AG09309 (cell line): Measurements from ENCODE around the gene GGA1.

Experiments
- DNase-seq: peaks from one replicate; pipeline ENCODE4 v3.0.0-alpha.2; 2010; ENCODE audit warnings: low read depth
- H3K4me3 ChIP-seq: 2 replicates; pipeline ENCODE4 v1.5.1; 2011; ENCODE audit warnings: mild to moderate bottlenecking, low read depth, low read length, moderate library complexity; ENCODE audit not compliant: control insufficient read depth
- TF ChIP-seq, protein P1 (sequence below): IDR thresholded peaks from 2 replicates; pipeline ENCODE4 v1.5.1; 2011; ENCODE audit warnings: mild to moderate bottlenecking, low read depth, low read length, inconsistent platforms; ENCODE audit not compliant: insufficient read depth, control insufficient read depth; ENCODE audit errors: missing control alignments

Gene GGA1

DNA sequence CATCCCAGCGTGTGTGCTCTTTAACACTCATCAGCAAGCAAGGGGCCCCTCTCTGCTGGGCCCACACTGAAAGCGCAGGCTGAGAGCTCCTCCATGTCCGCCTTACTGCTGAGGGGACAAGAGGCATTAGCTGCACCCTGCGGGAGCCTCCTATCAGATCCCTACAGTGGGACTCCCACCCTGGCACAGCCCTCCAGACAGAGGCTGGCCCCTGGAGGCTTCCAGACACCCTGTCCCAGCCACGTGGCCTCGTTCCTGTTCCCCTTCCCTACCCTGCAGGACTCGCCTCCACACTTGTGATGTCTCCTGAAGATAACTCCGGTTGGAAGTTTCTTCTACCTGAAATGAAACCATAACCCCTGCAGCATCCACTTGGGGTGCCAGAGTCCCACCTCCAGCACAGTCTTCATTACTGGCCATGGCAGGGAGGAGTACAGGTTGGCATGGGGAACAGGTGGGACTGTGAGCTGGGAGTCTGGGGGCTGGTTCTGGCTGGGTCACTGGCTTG, 25.8 kb downstream of the GGA1 start:
- H3K4me3 ChIP-seq, result no peak overlapping the region
- no peak for DNase-seq
- TF ChIP-seq, protein P1, sequence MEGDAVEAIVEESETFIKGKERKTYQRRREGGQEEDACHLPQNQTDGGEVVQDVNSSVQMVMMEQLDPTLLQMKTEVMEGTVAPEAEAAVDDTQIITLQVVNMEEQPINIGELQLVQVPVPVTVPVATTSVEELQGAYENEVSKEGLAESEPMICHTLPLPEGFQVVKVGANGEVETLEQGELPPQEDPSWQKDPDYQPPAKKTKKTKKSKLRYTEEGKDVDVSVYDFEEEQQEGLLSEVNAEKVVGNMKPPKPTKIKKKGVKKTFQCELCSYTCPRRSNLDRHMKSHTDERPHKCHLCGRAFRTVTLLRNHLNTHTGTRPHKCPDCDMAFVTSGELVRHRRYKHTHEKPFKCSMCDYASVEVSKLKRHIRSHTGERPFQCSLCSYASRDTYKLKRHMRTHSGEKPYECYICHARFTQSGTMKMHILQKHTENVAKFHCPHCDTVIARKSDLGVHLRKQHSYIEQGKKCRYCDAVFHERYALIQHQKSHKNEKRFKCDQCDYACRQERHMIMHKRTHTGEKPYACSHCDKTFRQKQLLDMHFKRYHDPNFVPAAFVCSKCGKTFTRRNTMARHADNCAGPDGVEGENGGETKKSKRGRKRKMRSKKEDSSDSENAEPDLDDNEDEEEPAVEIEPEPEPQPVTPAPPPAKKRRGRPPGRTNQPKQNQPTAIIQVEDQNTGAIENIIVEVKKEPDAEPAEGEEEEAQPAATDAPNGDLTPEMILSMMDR, result peak; percentile 22

DNA sequence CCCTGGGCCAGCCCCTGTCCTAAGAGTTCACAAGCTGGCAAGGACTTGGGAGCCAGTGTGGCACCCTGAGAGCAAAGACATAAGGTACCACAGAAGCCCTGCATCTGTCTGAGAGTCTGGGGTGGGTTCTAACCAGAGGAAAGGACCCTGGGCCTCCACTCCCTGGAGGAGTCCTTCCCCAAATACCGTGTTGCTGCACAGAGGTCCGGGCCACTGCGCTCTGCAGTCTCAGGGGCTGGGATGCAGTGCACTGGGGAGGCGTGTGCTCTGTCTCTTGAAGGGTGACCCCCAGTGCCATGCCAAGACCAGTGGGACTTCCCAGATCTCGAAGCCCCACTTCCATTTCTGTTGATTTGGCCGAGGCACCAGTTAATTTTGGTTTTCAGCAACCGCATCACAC, 26.5 kb downstream of the GGA1 start:
- no peak overlapping the region for H3K4me3 ChIP-seq
- no peak for DNase-seq
- TF ChIP-seq, protein P1, result no peak

DNA sequence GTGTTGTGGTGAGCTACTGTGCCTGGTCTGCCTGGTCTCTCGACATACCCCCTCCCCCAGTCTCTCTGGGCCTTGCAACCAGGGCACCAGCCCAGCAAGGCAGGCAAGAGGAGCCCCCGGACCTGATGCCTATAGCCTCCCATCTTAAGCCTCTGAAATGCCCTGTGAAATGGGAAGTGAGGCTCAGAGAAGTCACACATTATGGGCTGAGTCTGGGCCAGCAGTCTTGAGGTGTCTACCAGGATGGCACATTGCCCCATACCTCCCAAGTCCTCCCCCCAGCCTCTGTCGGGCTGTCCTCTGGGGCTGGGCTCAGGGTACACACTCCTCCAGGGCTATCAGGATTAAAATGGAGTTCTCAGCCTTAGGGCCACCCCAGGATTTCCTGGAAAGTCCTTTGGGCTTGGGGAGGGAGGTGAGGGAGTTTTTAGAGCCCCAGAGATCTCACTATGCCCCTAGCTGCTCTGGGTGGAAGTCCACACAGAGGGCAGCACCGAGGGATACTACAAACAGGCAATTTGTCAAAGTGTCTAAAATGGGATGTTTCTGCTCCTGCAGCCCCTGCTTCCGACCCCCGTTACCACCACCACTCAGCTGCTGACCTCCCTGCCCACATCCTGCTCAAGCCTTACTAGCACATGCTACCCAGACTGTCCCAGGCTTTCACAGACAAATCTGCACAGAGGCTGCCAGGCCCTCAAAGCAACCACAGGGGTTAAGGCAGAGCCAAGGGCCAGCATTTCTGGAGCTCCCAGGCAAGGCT, 27.7 kb downstream of the GGA1 start:
- H3K4me3 ChIP-seq, result no peak overlapping the region
- TF ChIP-seq, protein P1, result peak; percentile 31
- DNase-seq, result no peak

DNA sequence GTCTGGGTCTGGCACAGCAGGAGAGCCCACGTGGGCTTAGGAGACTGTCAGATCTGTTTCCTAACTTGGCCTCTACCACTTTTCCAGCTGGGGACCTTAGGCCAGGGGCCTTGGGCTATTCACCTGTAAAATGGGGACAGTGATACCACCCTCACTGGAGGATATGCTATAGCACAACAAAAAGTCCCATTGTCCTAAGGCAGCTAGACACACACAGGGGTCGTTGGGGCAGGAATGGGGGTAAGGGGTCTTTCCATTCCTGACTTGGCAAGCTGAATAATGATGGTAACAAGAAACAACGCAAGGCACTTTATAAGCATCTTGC, 28.3 kb downstream of the GGA1 start:
- TF ChIP-seq, protein P1, result no peak
- no peak for DNase-seq
- no peak overlapping the region for H3K4me3 ChIP-seq

DNA sequence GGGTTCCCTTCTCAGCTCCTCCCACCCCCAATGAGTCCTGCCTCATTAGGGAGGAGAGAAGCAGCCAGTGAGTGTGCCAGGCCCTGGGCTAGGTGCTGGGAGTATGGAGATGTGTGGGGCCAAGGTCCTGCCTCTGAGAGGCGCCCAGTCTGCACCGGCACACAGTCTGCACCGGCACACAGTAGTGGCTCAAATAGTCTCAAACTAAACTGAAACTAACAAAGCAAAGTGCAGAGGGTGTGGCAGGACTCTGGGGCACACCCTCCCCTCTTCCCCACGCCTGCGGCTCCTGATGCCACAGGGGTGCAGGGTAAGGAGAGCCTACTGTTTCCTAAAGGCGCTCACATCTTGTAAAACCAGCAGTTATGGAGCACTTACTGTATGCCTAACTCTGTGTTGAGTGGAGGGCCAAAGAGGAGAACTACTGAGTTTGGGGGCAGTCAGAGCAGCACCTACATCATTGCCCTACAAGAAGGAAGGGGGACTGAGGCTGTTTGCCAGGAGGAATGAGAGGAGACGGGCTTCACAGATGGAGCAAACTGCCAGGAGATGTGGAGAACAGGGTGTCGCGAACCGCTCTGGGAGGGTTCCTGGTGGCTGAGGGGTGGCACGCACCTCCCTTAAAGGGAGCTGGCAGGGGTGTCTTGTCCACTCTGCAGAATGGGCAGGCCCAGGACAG, 29.9 kb downstream of the GGA1 start:
- no peak overlapping the region for H3K4me3 ChIP-seq
- TF ChIP-seq, protein P1, result no peak
- DNase-seq, result no peak

DNA sequence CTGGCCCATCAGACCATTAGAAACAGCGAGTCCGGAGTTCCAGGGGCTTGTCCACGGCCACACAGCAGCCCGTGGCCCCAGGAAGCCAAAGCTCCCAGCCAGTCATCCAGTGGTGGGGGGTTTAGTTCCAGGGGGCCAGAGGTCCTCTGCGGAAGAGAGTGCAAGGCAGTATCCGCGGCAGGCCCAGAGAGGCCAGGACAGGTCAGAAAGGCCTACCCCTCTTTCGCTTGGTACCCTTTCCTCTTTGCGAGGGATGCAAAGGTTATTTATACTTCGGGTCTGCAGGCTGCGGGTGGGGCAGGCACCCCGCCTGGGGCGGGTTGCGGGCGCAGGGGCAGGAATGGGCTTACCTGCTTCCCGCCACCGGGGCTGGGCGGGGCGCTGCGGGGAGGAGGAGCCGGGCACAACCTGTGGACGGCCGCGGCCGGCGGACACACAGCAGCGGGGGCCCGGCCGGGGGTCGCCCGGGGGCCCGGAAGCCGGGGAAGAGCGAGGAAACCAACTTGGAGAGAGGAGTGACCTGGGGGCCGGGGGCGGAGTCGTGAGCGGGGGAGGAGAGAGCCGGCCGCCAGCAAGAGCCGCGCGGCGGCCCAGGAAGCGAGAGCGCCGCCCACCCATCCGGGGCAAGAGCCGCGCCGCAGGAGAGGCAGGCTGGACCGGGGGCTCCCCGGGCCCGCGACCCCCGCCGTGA, 30.6 kb downstream of the GGA1 start, which contains the start of gene SH3BP1:
Gene SH3BP1 (plus strand): TSS at position 600 of the 691 bp plus-strand sequence. CDS start 119 bp downstream, outside the sequence.
- DNase-seq, result no peak
- H3K4me3 ChIP-seq, result peak within 1 kb of the TSS; percentile 62
- TF ChIP-seq, protein P1, result no peak
